ENCODE measurements around the gene HSPB2.

HSPB2 gene

DNA sequence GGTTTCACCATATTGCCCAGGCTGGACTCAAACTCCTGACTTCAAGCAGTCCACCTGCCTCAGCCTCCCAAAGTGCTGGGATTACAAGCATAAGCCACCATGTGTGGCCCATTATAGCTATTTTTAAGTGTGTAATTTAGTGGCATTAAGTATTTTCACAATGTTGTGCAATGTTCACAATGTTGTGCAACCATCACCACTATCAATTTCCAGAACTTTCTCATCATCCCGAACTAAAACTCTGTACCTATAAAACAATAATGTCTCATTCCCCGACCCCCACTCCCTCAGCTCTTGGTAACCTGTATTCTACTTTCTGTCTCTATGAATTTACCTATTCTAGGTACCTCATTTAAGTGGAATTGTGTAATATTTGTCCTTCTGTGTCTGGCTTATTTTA lies 25.7 kb upstream of the HSPB2 start:
- H3K27me3 Mint-ChIP-seq (ENCODE audit: low read depth, poor library complexity): peaks cover 8% of the 10 kb centered on the region
- H3K27ac Mint-ChIP-seq: no peak overlapping the region
- TF ChIP-seq, protein P1, sequence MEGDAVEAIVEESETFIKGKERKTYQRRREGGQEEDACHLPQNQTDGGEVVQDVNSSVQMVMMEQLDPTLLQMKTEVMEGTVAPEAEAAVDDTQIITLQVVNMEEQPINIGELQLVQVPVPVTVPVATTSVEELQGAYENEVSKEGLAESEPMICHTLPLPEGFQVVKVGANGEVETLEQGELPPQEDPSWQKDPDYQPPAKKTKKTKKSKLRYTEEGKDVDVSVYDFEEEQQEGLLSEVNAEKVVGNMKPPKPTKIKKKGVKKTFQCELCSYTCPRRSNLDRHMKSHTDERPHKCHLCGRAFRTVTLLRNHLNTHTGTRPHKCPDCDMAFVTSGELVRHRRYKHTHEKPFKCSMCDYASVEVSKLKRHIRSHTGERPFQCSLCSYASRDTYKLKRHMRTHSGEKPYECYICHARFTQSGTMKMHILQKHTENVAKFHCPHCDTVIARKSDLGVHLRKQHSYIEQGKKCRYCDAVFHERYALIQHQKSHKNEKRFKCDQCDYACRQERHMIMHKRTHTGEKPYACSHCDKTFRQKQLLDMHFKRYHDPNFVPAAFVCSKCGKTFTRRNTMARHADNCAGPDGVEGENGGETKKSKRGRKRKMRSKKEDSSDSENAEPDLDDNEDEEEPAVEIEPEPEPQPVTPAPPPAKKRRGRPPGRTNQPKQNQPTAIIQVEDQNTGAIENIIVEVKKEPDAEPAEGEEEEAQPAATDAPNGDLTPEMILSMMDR (IDR thresholded peaks at IDR 0.05): no peak
- DNase-seq: no peak
- no peak overlapping the region for H3K4me3 Mint-ChIP-seq
- peaks cover 13% of the 10 kb centered on the region for H3K9me3 Mint-ChIP-seq
- no peaks in the 10 kb centered on the region for H3K4me1 Mint-ChIP-seq
- H3K36me3 Mint-ChIP-seq (ENCODE audit: low read depth): no peaks in the 10 kb centered on the region

DNA sequence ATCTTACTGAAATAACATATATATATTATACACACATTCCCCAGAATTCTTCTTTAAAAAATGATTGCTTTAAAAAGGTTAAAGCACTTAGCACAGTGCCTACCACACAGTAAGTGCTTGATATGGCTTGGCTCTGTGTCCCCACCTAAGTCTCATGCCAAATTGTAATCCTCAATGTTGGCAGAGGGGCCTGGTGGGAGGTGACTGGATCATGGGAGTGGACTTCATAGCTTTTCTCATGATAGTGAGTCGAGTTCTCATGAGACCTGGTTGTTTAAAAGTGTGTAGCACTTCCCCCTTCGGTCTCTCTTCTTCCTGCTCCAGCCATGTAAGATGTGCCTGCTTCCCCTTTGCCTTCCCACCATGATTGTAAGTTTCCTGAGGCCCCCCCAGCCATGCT lies 7.1 kb upstream of the HSPB2 start:
- Mint-ChIP-seq H3K27me3 (ENCODE audit: low read depth, poor library complexity) (peaks cover 4% of the 10 kb centered on the region), H3K27ac (no peak overlapping the region), H3K36me3 (ENCODE audit: low read depth) (peaks cover 16% of the 10 kb centered on the region), H3K4me1 (no peaks in the 10 kb centered on the region), H3K9me3 (peaks cover 9% of the 10 kb centered on the region), H3K4me3 (no peak overlapping the region)
- TF ChIP-seq, protein P1 (IDR thresholded peaks at IDR 0.05): no peak
- no peak for DNase-seq

- no peak for DNase-seq
- Mint-ChIP-seq H3K4me1 (peaks cover 12% of the 10 kb centered on the region), H3K9me3 (peaks cover 9% of the 10 kb centered on the region), H3K27ac (no peak overlapping the region), H3K36me3 (ENCODE audit: low read depth) (peaks cover 16% of the 10 kb centered on the region), H3K4me3 (no peak overlapping the region), H3K27me3 (ENCODE audit: low read depth, poor library complexity) (peaks cover 4% of the 10 kb centered on the region)
- TF ChIP-seq, protein P1 (IDR thresholded peaks at IDR 0.05): no peak
Observed at GRCh38 chr11:111906680-111907079, 5.9 kb upstream of the HSPB2 start.

- DNase-seq: no peak
- Mint-ChIP-seq H3K27me3 (ENCODE audit: low read depth, poor library complexity) (no peaks in the 10 kb centered on the region), H3K27ac (no peak overlapping the region), H3K4me1 (peaks cover 28% of the 10 kb centered on the region), H3K4me3 (no peak overlapping the region), H3K36me3 (ENCODE audit: low read depth) (peaks cover 12% of the 10 kb centered on the region), H3K9me3 (peaks cover 9% of the 10 kb centered on the region)
- TF ChIP-seq, protein P1 (IDR thresholded peaks at IDR 0.05): no peak
Observed at GRCh38 chr11:111908639-111909305, 3.8 kb upstream of the HSPB2 start.

DNA sequence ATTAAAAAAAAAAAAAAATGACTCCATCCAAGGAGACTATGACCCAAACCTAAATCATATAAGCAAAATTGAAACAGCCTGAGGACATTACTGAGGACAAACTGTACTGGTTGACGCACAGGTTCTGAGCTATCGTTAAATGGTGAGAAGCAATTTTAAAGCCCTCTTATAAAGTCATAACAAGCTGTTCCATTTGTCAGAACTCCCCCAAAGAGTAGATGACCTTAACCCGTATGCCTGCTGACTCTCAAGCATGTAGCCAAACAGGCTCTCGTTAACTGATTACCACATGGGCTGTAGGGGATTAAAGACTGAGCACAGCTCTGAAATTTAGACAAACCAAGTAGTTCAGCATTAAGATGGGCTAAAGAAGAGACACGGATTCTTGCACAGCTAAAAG lies 3.2 kb upstream of the HSPB2 start:
- H3K27ac Mint-ChIP-seq: no peak overlapping the region
- peaks cover 9% of the 10 kb centered on the region for H3K9me3 Mint-ChIP-seq
- H3K4me3 Mint-ChIP-seq: no peak overlapping the region
- DNase-seq: no peak
- peaks cover 32% of the 10 kb centered on the region for H3K4me1 Mint-ChIP-seq
- TF ChIP-seq, protein P1 (IDR thresholded peaks at IDR 0.05): no peak
- H3K27me3 Mint-ChIP-seq (ENCODE audit: low read depth, poor library complexity): peaks cover under 1% of the 10 kb centered on the region
- H3K36me3 Mint-ChIP-seq (ENCODE audit: low read depth): peaks cover 12% of the 10 kb centered on the region
